GM19395 (cell line): ENCODE measurements around the gene ZFP36.

Experiments
- ATAC-seq: cut with Tn5 transposase; IDR thresholded peaks from one replicate; pipeline ENCODE4 v1.9.1; 2021; ENCODE audit warnings: mild to moderate bottlenecking, moderate library complexity; ENCODE audit not compliant: unreplicated experiment

Gene ZFP36

DNA sequence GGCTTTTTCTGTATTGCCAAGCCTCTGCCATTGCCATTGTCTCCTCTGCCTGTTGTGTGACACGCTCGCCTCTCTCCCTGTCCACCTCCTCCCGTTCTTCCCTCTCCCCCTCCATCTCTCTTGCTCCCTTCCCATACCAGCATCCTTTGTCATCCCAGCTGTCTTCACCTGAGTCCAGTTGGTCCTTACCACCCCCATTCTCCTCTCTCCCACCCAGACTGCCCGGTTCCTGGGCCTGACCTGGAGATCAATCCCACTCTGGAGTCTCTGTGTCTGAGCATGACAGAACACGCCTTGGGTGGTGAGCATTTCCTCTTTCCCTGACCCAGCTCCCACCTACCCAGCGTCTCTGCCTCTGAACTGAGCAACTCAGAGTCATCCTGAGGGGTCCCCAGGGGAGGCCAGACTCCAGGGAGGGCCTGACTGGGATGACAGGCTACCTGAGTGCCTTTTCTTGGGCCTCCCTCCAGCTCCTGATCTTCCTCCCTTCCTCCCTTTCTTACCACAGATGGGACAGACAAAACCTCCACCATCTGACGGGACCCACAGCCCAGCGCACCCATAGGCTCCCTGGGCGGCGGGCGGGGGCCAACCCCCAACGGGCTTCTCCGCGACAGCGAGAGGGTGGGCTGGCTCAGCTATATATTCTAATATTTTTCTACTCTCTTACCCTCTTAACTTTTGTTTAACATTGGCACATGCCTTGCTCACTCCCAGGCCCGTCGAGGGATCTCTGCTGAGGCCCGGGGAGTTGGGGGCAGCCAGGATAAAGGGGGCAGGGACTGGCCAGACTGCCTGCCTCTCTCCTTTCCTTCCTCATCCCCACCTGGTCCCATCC, 23.4 kb upstream of the ZFP36 start:
- ATAC-seq: no peak

DNA sequence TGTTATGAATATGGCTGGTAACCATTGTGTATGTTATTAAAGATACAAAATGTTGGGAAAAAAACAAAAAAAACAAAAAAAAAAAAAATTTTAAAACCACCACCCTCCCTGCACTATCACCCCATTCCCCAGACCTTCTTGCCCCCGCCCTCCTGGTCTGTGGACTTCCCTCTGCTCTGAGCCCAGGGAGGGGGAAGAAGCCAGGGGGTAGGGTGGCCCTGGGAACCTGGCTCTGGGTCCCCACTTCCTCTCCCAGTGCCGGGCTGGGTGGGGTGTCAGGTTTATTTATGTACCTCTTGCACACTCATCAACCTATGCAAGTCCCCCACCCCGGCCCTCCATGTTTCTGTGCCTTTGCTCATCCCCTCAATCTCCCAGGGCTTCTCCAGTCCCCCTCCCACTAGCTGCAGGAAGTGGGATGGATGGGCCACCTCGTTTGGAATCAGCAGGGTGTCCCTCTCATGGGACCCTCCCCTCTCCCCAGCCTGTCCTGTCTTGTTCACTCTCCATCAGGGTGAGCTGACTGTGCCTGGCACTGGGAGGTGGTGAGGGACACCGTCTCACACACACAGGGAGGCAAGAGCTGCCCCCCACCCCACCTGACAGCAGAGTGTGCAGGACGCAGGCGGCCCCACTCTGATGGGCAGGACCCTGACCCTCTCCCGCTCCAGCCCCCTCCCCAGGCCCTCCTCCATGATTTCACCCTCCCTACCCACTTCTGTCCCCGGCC, 21.6 kb upstream of the ZFP36 start:
- no peak for ATAC-seq

DNA sequence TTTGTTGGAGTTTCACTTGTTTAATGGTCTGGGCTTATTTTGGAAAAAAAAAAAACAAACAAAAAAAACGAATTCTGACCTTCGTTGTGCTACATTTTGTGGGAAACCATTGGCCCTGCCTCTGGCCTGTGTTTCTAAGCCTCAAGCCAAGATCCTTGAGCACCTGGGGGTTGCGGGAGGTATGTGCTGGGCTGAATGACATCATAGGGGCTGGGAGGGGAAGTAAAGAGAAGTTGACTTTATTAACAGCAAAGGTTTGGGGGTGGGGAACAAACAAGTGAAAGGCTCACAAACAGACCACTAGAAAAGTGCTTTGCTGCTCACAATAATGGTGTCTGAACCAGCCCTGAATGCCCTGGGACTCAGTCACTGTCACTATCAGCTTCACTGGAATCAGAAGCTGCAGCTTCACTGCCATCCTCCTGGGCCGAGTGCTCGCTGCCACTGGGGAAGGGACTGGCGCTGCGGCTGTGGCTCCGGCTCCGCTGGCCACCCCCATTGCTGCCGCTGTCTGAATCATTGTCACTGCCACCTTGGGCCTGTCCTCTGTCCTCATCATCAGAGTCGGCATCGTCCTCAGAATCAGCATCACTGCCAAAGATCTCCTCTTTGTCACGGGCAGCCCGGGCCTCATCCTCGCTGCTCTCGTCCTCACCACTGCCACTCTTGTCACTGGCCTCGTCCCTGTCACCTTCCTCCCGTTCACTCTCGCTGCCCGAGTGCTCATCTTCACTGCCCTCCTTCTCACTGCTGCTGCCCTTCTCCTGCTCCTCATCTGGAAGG, 20.8 kb upstream of the ZFP36 start:
- ATAC-seq: no peak

DNA sequence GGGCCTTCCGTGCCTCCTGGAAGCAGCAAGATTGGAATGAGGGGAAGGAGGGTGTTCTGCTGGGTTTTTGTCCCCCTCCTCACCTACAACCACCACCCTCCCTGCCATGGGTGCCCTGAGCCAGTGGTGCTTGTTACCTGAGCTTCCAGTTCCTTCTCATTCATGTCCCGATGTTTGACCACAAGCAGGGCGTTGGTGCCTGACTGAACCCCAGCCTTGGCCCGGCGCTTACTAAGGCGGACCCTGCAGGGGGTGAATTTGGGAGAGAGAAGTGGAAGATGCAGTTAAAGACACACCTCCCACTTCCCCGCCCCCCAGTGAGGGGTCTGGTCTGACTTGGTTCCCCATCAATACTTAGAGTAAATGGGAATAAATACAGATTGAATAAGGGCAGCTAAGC, 20.1 kb upstream of the ZFP36 start:
- no peak for ATAC-seq

DNA sequence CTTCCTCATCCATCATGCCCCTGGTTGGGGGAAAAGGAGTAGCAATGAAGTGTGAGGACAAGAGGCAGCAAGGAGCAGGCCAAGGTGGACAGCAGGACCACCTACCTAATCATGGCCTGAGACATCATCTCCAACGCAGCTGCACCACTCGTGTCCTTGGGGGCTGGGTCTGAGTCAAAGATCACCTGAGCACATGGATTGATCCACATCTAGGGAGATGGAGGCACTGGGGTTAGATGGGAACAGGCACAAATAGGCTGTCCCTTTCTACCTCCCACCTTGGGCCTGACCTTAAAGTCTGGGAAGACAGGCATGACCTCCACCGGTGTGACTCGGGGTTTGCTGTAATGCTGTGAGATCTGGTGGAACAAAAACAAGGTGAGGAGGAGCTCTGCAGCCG, 18.0 kb upstream of the ZFP36 start:
- no peak for ATAC-seq

DNA sequence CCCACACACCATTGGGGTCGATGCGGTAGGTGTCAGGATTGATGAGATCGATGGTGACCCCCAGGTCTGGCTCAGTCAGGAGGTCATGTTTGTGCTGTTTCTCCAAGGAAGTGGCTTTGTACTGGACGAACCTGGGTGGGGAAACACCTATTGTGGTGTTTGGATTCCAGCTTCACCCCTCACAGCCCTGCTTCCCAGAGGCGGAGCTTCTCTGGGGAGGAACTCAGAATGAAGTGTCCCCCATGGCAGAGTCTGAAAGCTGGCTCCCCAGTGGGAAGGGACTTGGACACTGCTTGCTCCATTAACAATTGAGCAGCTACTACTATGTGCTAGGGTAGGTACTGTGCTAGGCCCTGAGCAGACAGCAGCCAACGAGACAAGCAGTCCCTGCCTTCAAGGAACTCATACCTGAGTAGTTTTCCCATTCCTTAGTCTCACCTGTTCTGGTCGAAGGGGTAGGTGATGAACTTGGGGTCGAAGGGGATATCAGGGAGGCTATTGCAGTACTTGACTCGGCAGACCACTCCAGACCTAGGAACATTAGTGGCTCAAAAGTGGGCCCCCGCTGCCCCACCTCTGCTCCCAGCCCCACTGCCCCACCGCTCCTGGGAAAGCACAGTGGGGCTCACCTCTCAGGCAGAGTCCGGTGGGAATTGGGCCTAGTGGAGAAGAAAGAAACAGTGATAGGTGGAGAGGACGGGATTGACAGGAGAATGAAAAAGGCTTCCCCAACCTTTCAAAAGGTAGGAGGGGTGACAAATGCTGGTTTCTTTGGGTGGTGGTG, 16.8 kb upstream of the ZFP36 start:
- no peak for ATAC-seq

DNA sequence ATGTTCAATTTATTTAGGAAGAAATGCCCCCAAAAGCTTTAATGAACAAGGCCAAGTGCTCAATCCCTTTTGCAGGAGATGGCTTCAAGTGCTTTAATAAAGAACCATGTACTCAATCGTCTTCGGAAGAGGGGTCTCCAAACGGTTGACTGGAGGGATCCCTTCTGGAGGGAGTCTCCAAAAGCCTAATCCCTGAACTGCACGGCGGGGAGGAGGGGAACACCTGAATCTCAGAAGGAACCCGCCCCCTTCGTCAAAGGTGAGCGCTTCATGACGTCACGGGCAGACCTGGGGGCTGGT, 16.2 kb upstream of the ZFP36 start:
- ATAC-seq: no peak

DNA sequence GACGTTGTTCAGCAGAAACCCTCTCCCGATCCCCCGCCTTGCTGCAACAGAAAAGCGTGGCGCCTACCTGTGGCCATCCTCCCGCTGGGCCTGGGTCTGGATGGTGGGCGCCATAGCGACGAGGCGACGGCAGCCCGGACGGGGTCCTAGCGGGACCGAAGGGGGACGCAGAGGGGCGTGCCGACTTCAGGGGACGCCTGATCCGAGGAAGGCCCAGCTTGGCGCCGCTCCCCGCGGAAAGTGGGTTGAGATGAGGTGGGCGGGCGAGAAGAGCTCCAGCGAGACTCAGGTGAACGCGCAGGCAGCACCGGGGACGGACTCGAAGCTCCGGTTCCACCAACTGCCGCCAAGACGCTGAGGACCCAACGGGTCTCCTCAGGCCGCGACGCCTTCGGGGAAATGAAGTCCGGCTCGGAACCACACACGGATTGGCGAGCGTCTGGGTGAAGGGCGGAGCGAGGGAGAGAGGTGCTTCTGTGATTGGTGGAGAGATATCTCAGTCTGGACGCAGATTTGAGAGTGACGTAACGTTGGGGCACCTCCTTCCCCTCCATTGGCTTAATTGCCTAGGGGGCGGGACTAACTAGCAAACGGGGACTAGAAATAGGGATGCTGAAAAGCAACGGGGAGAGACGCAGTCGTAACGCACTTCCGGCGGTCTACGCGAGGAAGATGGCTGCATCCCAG, 15.8 kb upstream of the ZFP36 start, which contains the start of the genes MED29 and PAF1:
Gene MED29, plus strand, starts transcription at position 628 of the 687 bp plus-strand sequence. Its CDS starts 45 bp downstream, at position 673.
Gene PAF1, minus strand, starts transcription at position 356 of the 687 bp plus-strand sequence. Its CDS starts 242 bp downstream, at position 114.
- peak; percentile 89 for ATAC-seq

DNA sequence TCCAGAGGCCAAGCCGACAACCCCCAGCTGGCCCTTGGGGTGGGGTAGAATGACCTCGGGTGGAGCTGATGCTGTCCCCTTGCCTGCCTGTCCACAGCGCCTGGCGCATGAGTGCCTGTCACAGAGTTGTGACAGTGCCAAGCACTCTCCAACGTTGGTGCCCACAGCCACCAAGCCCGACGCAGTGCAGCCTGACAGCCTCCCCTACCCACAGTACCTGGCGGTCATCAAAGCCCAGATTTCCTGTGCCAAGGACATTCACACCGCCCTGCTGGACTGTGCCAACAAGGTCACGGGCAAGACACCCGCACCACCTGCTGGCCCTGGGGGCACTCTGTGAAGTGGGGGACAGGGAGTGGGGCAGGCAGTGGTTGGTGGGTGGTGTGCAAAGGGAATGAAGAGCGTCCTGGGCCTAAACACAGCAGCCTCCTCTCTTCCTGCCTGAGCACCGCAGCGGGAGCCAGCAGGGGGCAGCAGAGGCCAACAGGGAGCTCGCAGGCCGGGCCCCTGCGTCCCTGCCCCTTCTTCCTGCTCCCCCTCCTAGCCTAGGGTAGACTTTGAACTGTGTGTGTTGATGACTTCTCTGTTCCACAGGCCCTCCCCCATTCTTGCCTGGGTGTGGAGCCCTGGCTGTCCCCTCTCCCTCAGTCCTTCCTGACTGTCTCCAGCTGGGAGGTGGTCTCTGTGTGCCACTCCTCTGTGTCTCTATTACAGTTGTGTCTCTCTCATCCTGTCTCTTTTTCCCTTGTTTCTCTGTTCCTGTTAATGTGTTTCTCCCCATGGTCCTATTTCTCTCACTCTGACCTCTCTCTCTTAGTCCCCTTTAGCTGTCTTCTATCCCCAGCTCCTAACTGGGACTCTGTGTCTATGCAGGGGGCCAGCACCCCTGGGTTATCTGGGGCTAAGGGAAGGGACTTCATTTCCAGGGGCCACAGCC, 9.0 kb upstream of the ZFP36 start:
- ATAC-seq: no peak

DNA sequence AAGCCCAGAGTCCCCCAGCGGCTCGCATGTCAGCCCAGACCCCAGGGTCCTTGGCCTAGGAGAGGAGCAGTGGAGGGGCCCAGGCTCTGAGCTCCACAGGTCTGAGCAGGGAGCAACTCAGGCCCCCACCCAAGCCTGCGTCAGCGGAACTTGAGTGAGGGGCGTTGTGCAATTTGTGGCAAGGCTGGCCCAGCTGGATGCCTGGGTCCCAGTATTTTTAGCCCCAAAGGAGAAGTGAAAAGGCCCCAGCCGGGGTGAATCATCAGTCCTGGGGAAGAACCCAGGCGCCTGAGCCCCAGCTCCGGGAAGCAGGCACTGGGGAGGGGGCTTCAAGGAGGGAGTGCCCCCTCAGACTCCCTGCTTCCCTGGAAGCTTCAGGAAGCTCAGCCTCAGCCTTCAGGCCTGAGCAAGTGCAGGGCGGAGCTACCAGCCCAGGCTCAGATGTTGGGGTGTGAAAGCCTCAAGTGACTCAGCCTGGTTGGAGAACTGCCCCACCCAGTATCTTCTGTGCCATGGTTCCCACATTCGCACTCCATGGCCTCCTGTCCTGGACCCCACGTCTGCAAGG, 8.3 kb upstream of the ZFP36 start:
- no peak for ATAC-seq

DNA sequence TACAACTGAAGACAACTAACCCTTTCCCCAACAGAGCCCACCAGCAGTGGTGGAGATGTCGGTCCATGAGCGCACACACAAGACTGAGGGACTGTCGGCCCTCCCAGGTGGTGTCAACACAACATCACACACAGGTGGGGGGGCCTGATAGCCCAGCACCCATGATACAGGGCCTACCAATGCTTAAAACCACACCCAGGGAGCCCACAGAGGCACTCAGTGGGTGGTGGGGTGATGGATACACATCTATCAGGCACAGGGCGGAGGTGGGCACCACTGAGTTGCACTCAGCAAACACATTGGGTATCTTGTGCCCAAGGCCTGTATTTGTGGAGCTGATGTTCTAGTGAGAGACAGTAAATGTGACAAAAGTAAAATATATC, 7.0 kb upstream of the ZFP36 start:
- no peak for ATAC-seq

DNA sequence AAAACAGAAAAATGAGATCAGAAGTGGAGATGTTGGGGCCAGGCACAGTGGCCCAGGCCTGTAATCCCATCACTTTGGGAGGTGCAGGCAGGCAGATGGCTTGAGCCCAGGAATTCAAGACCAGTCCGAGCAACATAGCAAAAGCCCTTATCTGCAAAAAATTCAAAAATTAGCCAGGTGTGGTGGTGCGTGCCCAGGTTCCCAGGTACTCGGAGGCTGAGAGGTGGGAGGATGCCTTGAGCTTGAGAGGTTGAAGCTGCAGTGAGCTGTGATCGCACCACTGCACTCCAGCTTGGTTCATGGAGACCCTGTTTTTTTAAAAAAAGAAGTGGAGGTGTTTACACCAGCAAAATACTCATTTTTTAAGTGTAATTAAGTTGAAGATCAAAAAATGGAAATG, 6.6 kb upstream of the ZFP36 start:
- ATAC-seq: no peak

DNA sequence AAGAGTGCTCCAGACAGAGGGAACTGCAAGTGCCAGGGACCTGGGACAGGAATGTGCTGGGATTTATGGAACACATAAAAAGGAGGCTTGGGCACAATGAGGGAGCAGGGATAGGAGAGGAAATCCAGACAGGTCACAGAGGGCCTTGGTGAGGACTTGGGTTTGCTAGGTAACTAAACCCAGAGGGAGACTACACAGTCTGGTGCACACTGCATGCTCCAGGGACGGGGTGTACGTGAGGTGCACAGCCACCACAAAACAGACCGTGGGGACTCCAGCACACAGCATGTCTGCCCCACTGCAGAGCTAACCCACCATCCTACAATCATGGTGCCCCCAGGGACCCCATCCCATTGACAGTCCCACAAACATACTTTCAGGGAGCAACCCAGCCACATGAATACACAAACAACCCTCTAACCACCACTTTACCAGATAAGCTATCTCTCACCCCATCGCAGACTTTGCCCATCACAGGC, 5.5 kb upstream of the ZFP36 start:
- no peak for ATAC-seq

DNA sequence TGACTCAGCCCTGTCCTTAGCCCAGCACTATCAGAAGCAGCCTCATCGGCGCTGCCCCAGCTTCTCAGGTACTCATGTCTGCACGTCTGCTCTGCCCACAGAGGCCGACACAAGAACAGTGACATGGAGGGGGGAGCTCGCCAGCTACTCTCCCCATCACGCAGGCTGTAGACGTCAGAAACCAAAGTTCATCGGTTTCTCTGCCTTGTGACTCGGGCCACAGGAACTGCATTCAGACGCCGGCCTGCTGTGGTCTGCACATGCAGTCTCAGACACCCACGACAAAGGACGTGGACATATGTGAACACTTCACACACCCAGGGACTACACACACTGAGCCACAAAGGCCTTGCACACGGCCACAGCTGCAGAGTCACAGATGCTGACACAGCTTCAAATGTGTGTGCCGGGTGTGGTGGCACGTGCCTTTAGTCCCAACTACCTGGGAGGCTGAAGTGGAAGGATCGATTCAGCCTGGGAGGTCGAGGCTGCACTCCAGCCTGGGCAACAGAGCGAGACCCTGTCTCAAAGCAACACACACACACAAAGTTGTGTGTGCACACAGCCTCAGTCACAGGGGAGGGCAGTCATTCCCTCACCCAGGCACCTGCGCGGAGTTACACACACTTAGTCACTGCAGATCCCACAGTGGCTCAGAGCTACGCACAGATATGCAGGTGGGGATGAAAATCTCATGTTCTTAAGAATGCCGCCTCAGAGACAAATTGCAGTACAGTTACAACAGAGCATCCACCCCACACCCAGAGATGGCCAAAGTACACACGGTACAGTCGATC, 4.9 kb upstream of the ZFP36 start:
- no peak for ATAC-seq

DNA sequence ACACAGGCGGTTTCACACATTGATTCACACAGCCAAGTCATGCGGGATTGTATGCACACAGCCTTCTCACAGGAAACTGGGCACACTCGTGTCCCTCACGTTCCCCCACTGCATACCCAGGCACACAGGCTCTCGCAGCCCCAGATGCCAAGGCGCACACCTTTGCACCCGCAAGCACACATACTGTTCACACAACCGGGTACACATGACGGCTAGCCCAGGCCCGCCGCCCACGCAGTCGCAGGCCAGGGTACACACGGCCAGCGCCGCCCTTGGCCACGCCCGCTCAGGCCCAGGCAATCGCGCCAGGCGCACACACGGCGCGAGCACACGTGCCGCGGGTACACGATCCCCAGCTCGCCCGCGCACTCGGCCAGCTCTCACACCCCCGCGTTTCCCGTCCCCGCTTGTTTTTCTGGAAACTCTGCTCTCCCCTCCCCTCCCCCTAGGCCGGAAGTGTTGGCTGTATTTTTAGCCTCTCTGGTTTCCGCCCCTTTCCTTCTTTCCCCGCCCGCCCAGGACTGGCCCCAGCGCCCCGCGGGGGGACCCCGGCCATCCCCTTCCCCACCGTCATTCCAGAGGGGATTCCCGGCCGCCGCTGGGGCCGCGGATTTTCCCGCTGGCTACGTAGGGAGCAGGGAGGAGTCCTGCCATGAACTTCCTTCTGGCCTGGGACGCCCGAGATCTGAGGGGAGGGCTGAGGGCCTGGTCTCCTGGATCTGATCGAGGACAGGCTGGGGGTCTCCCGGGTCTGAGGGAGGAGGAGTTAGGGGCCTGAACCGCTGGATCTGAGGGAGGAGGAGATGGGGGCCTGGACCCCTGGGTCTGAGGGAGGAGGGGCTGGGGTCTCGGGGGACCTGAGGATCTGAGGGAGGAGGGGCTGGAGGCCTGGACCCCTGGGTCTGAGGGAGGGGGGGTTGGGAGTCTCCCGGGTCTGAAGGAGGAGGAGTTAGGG, 4.0 kb upstream of the ZFP36 start:
- no peak for ATAC-seq
